Prostate gland (tissue), 2 donors: ENCODE data around the gene IRF2.

Experiments used
- POLR2AphosphoS5 ChIP-seq: sonication (generic); formaldehyde crosslinking; IDR thresholded peaks from one replicate; pipeline ENCODE4 v1.6.1; 2017; ENCODE audit warnings: antibody characterized with exemption
- TF ChIP-seq, protein P1 (sequence below), 4 experiments: fragments of 200-600 bp in 2 of 4; fragments of 450-650 bp in 2 of 4; sonication (generic) in 2 of 4; IDR thresholded peaks; 1 replicate in 3 of 4; 2 replicates in 1 of 4; pipeline ENCODE4 v1.5.1; 2016 to 2019; ENCODE audit warnings: antibody characterized with exemption in 4 of 4, mild to moderate bottlenecking in 2 of 4, moderate library complexity in 2 of 4

DNA sequence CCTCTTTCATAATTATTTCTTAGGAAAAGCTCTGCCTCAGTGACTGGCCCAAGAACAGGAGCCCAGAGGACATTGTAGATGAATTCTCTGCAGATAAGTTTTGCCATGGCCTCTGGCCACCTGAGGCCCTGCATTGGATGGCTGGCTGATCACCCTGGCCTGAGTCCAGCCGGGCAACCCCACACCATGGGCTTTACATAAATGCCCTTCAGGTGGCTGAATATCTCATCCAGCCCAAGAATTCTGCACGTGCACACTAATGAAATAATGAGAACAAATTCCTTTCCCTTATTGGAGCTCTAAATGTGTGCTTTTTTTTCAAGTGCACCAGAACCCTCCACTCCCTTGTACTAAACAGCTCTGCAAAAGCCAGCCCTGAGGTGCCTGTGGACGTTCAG lies 65.7 kb downstream of the IRF2 start:
- TF ChIP-seq POLR2AphosphoS5: no peak
- TF ChIP-seq, protein P1, sequence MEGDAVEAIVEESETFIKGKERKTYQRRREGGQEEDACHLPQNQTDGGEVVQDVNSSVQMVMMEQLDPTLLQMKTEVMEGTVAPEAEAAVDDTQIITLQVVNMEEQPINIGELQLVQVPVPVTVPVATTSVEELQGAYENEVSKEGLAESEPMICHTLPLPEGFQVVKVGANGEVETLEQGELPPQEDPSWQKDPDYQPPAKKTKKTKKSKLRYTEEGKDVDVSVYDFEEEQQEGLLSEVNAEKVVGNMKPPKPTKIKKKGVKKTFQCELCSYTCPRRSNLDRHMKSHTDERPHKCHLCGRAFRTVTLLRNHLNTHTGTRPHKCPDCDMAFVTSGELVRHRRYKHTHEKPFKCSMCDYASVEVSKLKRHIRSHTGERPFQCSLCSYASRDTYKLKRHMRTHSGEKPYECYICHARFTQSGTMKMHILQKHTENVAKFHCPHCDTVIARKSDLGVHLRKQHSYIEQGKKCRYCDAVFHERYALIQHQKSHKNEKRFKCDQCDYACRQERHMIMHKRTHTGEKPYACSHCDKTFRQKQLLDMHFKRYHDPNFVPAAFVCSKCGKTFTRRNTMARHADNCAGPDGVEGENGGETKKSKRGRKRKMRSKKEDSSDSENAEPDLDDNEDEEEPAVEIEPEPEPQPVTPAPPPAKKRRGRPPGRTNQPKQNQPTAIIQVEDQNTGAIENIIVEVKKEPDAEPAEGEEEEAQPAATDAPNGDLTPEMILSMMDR (IDR thresholded peaks at IDR 0.05): no peak
